ENCODE data around the gene TMEM165.

DNA sequence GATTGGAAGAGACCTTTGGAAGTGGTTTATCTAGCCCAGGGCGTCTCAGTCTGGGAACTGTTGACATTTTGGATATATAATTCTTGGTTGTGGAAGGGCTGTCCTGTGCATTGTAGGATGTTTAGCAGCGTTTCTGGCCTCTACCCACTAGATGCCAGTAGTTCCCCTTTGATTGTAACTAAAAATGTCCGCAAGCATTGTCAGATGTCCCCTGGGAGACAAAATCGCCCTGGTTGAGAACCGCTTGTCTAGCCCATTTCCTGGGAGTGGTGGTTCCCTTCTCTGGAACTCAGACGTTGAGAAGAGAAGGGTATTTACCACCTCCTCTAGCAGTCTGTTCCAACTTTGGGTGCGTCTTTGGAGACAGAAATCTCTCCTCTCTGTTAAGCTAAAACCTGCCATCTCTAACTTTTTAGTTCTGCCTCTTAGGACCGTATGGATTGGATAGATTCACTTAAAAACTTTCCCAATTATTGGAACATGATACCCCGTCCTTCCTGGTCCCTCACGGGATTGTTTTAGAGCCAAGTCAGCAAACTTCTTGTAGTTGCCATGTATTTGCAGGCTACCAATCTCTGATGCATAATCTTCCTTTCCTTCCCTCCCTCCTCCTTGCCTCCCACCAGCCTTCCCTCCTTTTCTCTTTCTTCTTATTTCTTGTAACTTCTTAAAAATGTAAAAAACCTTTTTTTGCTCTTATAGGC is 13.9 kb downstream of the TMEM165 start:
- TF ChIP-seq, protein P1, sequence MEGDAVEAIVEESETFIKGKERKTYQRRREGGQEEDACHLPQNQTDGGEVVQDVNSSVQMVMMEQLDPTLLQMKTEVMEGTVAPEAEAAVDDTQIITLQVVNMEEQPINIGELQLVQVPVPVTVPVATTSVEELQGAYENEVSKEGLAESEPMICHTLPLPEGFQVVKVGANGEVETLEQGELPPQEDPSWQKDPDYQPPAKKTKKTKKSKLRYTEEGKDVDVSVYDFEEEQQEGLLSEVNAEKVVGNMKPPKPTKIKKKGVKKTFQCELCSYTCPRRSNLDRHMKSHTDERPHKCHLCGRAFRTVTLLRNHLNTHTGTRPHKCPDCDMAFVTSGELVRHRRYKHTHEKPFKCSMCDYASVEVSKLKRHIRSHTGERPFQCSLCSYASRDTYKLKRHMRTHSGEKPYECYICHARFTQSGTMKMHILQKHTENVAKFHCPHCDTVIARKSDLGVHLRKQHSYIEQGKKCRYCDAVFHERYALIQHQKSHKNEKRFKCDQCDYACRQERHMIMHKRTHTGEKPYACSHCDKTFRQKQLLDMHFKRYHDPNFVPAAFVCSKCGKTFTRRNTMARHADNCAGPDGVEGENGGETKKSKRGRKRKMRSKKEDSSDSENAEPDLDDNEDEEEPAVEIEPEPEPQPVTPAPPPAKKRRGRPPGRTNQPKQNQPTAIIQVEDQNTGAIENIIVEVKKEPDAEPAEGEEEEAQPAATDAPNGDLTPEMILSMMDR (IDR thresholded peaks at IDR 0.05) = no peak
- TF ChIP-seq POLR2AphosphoS5 (IDR thresholded peaks at IDR 0.05) (no peak), POLR2A (IDR thresholded peaks at IDR 0.05) (no peak), EP300 (IDR thresholded peaks at IDR 0.05) (no peak)
